Stimulated activated CD8-positive, alpha-beta memory T cell treated with anti-CD3 and anti-CD28 coated beads, Interleukin-4, amount 100 ng/mL, for 48 hours (primary cell): Measurements from ENCODE around the gene RNF212B.
"Not testable (repeated sequence)": the region's sequence is repeated elsewhere in the genome, so short reads cannot be mapped to it uniquely, and the experiment has no call there.

Experiments used
- DNase-seq: peaks from one replicate; pipeline ENCODE4 v3.0.0-alpha.2; 2020

The RNF212B gene

GRCh38 chr14:23245282-23245681 lies 7.5 kb downstream of the RNF212B start:
- DNase-seq: no peak

GRCh38 chr14:23248601-23249000 lies 10.9 kb downstream of the RNF212B start:
- no peak for DNase-seq

- DNase-seq: no peak
Measured at GRCh38 chr14:23249824-23250223, 12.1 kb downstream of the RNF212B start.

- DNase-seq: no peak
Measured at GRCh38 chr14:23252006-23252405, 14.3 kb downstream of the RNF212B start.

GRCh38 chr14:23252420-23253333 lies 14.9 kb downstream of the RNF212B start:
- DNase-seq: no peak

- DNase-seq: no peak
Measured at GRCh38 chr14:23258256-23258655, 20.5 kb downstream of the RNF212B start.

- no peak for DNase-seq
Measured at GRCh38 chr14:23259426-23259825, 21.7 kb downstream of the RNF212B start.

GRCh38 chr14:23260849-23261248 lies 23.1 kb downstream of the RNF212B start:
- DNase-seq: not testable (repeated sequence)

GRCh38 chr14:23269193-23269592 lies 31.5 kb downstream of the RNF212B start:
- no peak for DNase-seq

GRCh38 chr14:23275412-23275811 lies 37.7 kb downstream of the RNF212B start:
- no peak for DNase-seq

- no peak for DNase-seq
Measured at GRCh38 chr14:23277189-23277588, 39.5 kb downstream of the RNF212B start.

GRCh38 chr14:23277928-23278327 lies 40.2 kb downstream of the RNF212B start:
- not testable (repeated sequence) for DNase-seq

- no peak for DNase-seq
Measured at GRCh38 chr14:23281247-23281646, 43.5 kb downstream of the RNF212B start.

GRCh38 chr14:23284654-23285529 lies 47.2 kb downstream of the RNF212B start:
- no peak for DNase-seq

GRCh38 chr14:23285530-23286019 lies 47.8 kb downstream of the RNF212B start:
- DNase-seq: no peak

GRCh38 chr14:23286020-23286901 lies 48.5 kb downstream of the RNF212B start, which contains the start of gene HOMEZ:
HOMEZ (minus strand) TSS chr14:23286132; CDS start chr14:23285952, 180 bp downstream.
- peak; percentile 99 for DNase-seq

- no peak for DNase-seq
Measured at GRCh38 chr14:23286902-23287479, 49.3 kb downstream of the RNF212B start.

GRCh38 chr14:23294734-23295561 lies 57.2 kb downstream of the RNF212B start:
- DNase-seq: peak; percentile 60

- DNase-seq: no peak
Measured at GRCh38 chr14:23296012-23296777, 58.5 kb downstream of the RNF212B start.

GRCh38 chr14:23297096-23297495 lies 59.4 kb downstream of the RNF212B start:
- no peak for DNase-seq
